Measurements from ENCODE around the gene VDAC1.
"Not testable (repeated sequence)": the region's sequence is repeated elsewhere in the genome, so short reads cannot be mapped to it uniquely, and the experiment has no call there.

Gene VDAC1

GRCh38 chr5:133957591-133957990 lies 47.2 kb downstream of the VDAC1 start:
- Histone ChIP-seq H3K4me3 (replicated peaks; ENCODE audit: insufficient read depth, low read length) (no peak overlapping the region), H3K27ac (replicated peaks) (no peak overlapping the region), H3K27me3 (ENCODE audit: insufficient read depth, poor library complexity, severe bottlenecking) (no peaks in the 10 kb centered on the region)
- TF ChIP-seq POLR2AphosphoS5 (IDR thresholded peaks at IDR 0.05; ENCODE audit: low read depth) = no peak
- no peak for TF ChIP-seq SPI1 (IDR thresholded peaks at IDR 0.05; ENCODE audit: borderline replicate concordance, low read depth)
- TF ChIP-seq CTCF (IDR thresholded peaks at IDR 0.05; ENCODE audit: insufficient read depth, low read length) = no peak
- TF ChIP-seq REST (IDR thresholded peaks at IDR 0.05; ENCODE audit: insufficient replicate concordance, low read depth) = no peak
- no peak for TF ChIP-seq GABPA (IDR thresholded peaks at IDR 0.05; ENCODE audit: low read depth)
- no peak for DNase-seq (ENCODE audit: low read depth in 1 of 2, low spot score in 1 of 2)

- Histone ChIP-seq H3K27ac (replicated peaks) (no peak overlapping the region), H3K4me3 (replicated peaks; ENCODE audit: insufficient read depth, low read length) (no peak overlapping the region), H3K27me3 (ENCODE audit: insufficient read depth, poor library complexity, severe bottlenecking) (no peaks in the 10 kb centered on the region)
- no peak for DNase-seq (ENCODE audit: low read depth in 1 of 2, low spot score in 1 of 2)
- no peak for TF ChIP-seq GABPA (IDR thresholded peaks at IDR 0.05; ENCODE audit: low read depth)
- TF ChIP-seq CTCF (IDR thresholded peaks at IDR 0.05; ENCODE audit: insufficient read depth, low read length) = no peak
- TF ChIP-seq SPI1 (IDR thresholded peaks at IDR 0.05; ENCODE audit: borderline replicate concordance, low read depth) = no peak
- TF ChIP-seq POLR2AphosphoS5 (IDR thresholded peaks at IDR 0.05; ENCODE audit: low read depth) = no peak
- no peak for TF ChIP-seq REST (IDR thresholded peaks at IDR 0.05; ENCODE audit: insufficient replicate concordance, low read depth)
Measured at GRCh38 chr5:133957080-133957479, 47.7 kb downstream of the VDAC1 start.

GRCh38 chr5:133956196-133956595 lies 48.6 kb downstream of the VDAC1 start:
- not testable (repeated sequence) for H3K4me3 ChIP-seq (replicated peaks; ENCODE audit: insufficient read depth, low read length); H3K27ac ChIP-seq (replicated peaks); DNase-seq (ENCODE audit: low read depth in 1 of 2, low spot score in 1 of 2); H3K27me3 ChIP-seq (ENCODE audit: insufficient read depth, poor library complexity, severe bottlenecking)

GRCh38 chr5:133953568-133954145 lies 51.1 kb downstream of the VDAC1 start:
- no peaks in the 10 kb centered on the region for H3K27me3 ChIP-seq (ENCODE audit: insufficient read depth, poor library complexity, severe bottlenecking)
- H3K27ac ChIP-seq (replicated peaks) = no peak overlapping the region
- H3K4me3 ChIP-seq (replicated peaks; ENCODE audit: insufficient read depth, low read length) = no peak overlapping the region
- peak in 1 of 2 experiments; percentile 4 for DNase-seq (ENCODE audit: low read depth in 1 of 2, low spot score in 1 of 2)
- TF ChIP-seq POLR2AphosphoS5 (IDR thresholded peaks at IDR 0.05; ENCODE audit: low read depth) = no peak
- no peak for TF ChIP-seq SPI1 (IDR thresholded peaks at IDR 0.05; ENCODE audit: borderline replicate concordance, low read depth)
- TF ChIP-seq REST (IDR thresholded peaks at IDR 0.05; ENCODE audit: insufficient replicate concordance, low read depth) = no peak
- TF ChIP-seq CTCF (IDR thresholded peaks at IDR 0.05; ENCODE audit: insufficient read depth, low read length) = no peak
- no peak for TF ChIP-seq GABPA (IDR thresholded peaks at IDR 0.05; ENCODE audit: low read depth)

Data from HL-60 (cell line).